ENCODE data around the gene ZFAND4.
"Not testable (repeated sequence)": the region's sequence is repeated elsewhere in the genome, so short reads cannot be mapped to it uniquely, and the experiment has no call there.

Gene ZFAND4

GRCh38 chr10:45672181-45673073 is at the start of gene ZFAND4:
Gene ZFAND4, minus strand, starts transcription at chr10:45672772. Its CDS starts 9,047 bp downstream, at chr10:45663725.
- Mint-ChIP-seq H3K36me3 (ENCODE audit: low read depth) (no peaks in the 10 kb centered on the region), H3K9me3 (no peaks in the 10 kb centered on the region), H3K4me3 (peak within 1 kb of the TSS; percentile 89), H3K27ac (peak within 1 kb of the TSS; percentile 76), H3K4me1 (peaks cover 35% of the 10 kb centered on the region), H3K27me3 (no peaks in the 10 kb centered on the region)
- DNase-seq (peak; percentile 95), ATAC-seq (peak; percentile 99)

GRCh38 chr10:45721503-45721902 is 48.9 kb upstream of the ZFAND4 start:
- not testable (repeated sequence) for H3K9me3 Mint-ChIP-seq; DNase-seq; H3K4me3 Mint-ChIP-seq; H3K36me3 Mint-ChIP-seq (ENCODE audit: low read depth); ATAC-seq; H3K27me3 Mint-ChIP-seq; H3K27ac Mint-ChIP-seq; H3K4me1 Mint-ChIP-seq

GRCh38 chr10:45717642-45718041 is 45.1 kb upstream of the ZFAND4 start:
- H3K4me1 Mint-ChIP-seq; DNase-seq; H3K27me3 Mint-ChIP-seq; ATAC-seq; H3K4me3 Mint-ChIP-seq; H3K27ac Mint-ChIP-seq; H3K36me3 Mint-ChIP-seq (ENCODE audit: low read depth); H3K9me3 Mint-ChIP-seq: not testable (repeated sequence)

- H3K36me3 Mint-ChIP-seq (ENCODE audit: low read depth); H3K4me3 Mint-ChIP-seq; H3K27me3 Mint-ChIP-seq; H3K4me1 Mint-ChIP-seq; H3K27ac Mint-ChIP-seq; ATAC-seq; DNase-seq; H3K9me3 Mint-ChIP-seq: not testable (repeated sequence)
These were observed 44.5 kb upstream of the ZFAND4 start for GRCh38 chr10:45717053-45717452.

- not testable (repeated sequence) for H3K4me3 Mint-ChIP-seq; H3K36me3 Mint-ChIP-seq (ENCODE audit: low read depth); DNase-seq; H3K4me1 Mint-ChIP-seq; H3K9me3 Mint-ChIP-seq; ATAC-seq; H3K27ac Mint-ChIP-seq; H3K27me3 Mint-ChIP-seq
These were observed 38.7 kb upstream of the ZFAND4 start for GRCh38 chr10:45711223-45711622.

GRCh38 chr10:45710200-45710796 is 37.7 kb upstream of the ZFAND4 start:
- not testable (repeated sequence) for H3K9me3 Mint-ChIP-seq; H3K4me1 Mint-ChIP-seq; H3K36me3 Mint-ChIP-seq (ENCODE audit: low read depth); H3K27me3 Mint-ChIP-seq; H3K4me3 Mint-ChIP-seq; H3K27ac Mint-ChIP-seq; DNase-seq; ATAC-seq

- not testable (repeated sequence) for H3K4me1 Mint-ChIP-seq; H3K36me3 Mint-ChIP-seq (ENCODE audit: low read depth); ATAC-seq; H3K27ac Mint-ChIP-seq; H3K4me3 Mint-ChIP-seq; H3K9me3 Mint-ChIP-seq; H3K27me3 Mint-ChIP-seq; DNase-seq
These were observed 5.9 kb upstream of the ZFAND4 start for GRCh38 chr10:45678467-45678866.

GRCh38 chr10:45675388-45675787 is 2.8 kb upstream of the ZFAND4 start:
- no peaks in the 10 kb centered on the region for H3K27me3 Mint-ChIP-seq
- no peak overlapping the region for H3K4me3 Mint-ChIP-seq
- DNase-seq (no peak), ATAC-seq (no peak)
- no peak overlapping the region for H3K27ac Mint-ChIP-seq
- peaks cover 19% of the 10 kb centered on the region for H3K4me1 Mint-ChIP-seq
- H3K36me3 Mint-ChIP-seq (ENCODE audit: low read depth) = no peaks in the 10 kb centered on the region
- H3K9me3 Mint-ChIP-seq = no peaks in the 10 kb centered on the region

GRCh38 chr10:45673074-45673648 is 589 bp upstream of the ZFAND4 start:
- H3K27me3 Mint-ChIP-seq = no peaks in the 10 kb centered on the region
- H3K9me3 Mint-ChIP-seq = no peaks in the 10 kb centered on the region
- no peaks in the 10 kb centered on the region for H3K36me3 Mint-ChIP-seq (ENCODE audit: low read depth)
- DNase-seq (peak; percentile 10), ATAC-seq (no peak)
- peak overlapping the region; percentile 76 for H3K27ac Mint-ChIP-seq
- peaks cover 35% of the 10 kb centered on the region for H3K4me1 Mint-ChIP-seq
- peak overlapping the region; percentile 71 for H3K4me3 Mint-ChIP-seq

- H3K27me3 Mint-ChIP-seq; H3K36me3 Mint-ChIP-seq (ENCODE audit: low read depth); ATAC-seq; DNase-seq; H3K27ac Mint-ChIP-seq; H3K9me3 Mint-ChIP-seq: not testable (repeated sequence)
- H3K4me3 Mint-ChIP-seq = peak overlapping the region; percentile 89
- peaks cover 35% of the 10 kb centered on the region for H3K4me1 Mint-ChIP-seq
These were observed 1.3 kb downstream of the ZFAND4 start for GRCh38 chr10:45671300-45671699.

GRCh38 chr10:45669897-45670296 is 2.7 kb downstream of the ZFAND4 start:
- H3K27ac Mint-ChIP-seq; ATAC-seq; H3K4me3 Mint-ChIP-seq; H3K9me3 Mint-ChIP-seq; DNase-seq; H3K27me3 Mint-ChIP-seq; H3K36me3 Mint-ChIP-seq (ENCODE audit: low read depth): not testable (repeated sequence)
- peaks cover 38% of the 10 kb centered on the region for H3K4me1 Mint-ChIP-seq

- ATAC-seq (no peak), DNase-seq (no peak)
- Mint-ChIP-seq H3K4me3 (no peak overlapping the region), H3K9me3 (peaks cover 17% of the 10 kb centered on the region), H3K27ac (no peak overlapping the region), H3K27me3 (no peaks in the 10 kb centered on the region), H3K36me3 (ENCODE audit: low read depth) (peaks cover 51% of the 10 kb centered on the region), H3K4me1 (peaks cover 19% of the 10 kb centered on the region)
These were observed 11.6 kb downstream of the ZFAND4 start for GRCh38 chr10:45660876-45661411.

GRCh38 chr10:45657033-45657926 is 15.3 kb downstream of the ZFAND4 start:
- peaks cover 31% of the 10 kb centered on the region for H3K4me1 Mint-ChIP-seq

GRCh38 chr10:45655219-45655618 is 17.4 kb downstream of the ZFAND4 start:
- H3K9me3 Mint-ChIP-seq = peaks cover 5% of the 10 kb centered on the region
- H3K4me3 Mint-ChIP-seq = no peak overlapping the region
- H3K36me3 Mint-ChIP-seq (ENCODE audit: low read depth) = peaks cover 34% of the 10 kb centered on the region
- ATAC-seq (no peak), DNase-seq (no peak)
- H3K4me1 Mint-ChIP-seq = peaks cover 26% of the 10 kb centered on the region
- H3K27me3 Mint-ChIP-seq = no peaks in the 10 kb centered on the region
- no peak overlapping the region for H3K27ac Mint-ChIP-seq

More at GRCh38 chr10:45657033-45657926, 15.3 kb downstream of the ZFAND4 start:
- DNase-seq (no peak), ATAC-seq (no peak)
- Mint-ChIP-seq H3K36me3 (ENCODE audit: low read depth) (peaks cover 48% of the 10 kb centered on the region), H3K27ac (peak overlapping the region; percentile 43), H3K27me3 (no peaks in the 10 kb centered on the region), H3K4me3 (no peak overlapping the region), H3K9me3 (peaks cover 12% of the 10 kb centered on the region)
